HG02623 (cell line): Measurements from ENCODE around the gene MAML2.

Source experiments
- ATAC-seq: cut with Tn5 transposase; IDR thresholded peaks from one replicate; pipeline ENCODE4 v1.9.1; 2021; ENCODE audit warnings: moderate library complexity; ENCODE audit not compliant: unreplicated experiment

The MAML2 gene

GRCh38 chr11:96054870-96055705 is 287.9 kb downstream of the MAML2 start:
- no peak for ATAC-seq

- no peak for ATAC-seq
These were observed 289.9 kb downstream of the MAML2 start for GRCh38 chr11:96052921-96053651.

- peak; percentile 88 for ATAC-seq
These were observed 291.2 kb downstream of the MAML2 start for GRCh38 chr11:96051820-96052219.

DNA sequence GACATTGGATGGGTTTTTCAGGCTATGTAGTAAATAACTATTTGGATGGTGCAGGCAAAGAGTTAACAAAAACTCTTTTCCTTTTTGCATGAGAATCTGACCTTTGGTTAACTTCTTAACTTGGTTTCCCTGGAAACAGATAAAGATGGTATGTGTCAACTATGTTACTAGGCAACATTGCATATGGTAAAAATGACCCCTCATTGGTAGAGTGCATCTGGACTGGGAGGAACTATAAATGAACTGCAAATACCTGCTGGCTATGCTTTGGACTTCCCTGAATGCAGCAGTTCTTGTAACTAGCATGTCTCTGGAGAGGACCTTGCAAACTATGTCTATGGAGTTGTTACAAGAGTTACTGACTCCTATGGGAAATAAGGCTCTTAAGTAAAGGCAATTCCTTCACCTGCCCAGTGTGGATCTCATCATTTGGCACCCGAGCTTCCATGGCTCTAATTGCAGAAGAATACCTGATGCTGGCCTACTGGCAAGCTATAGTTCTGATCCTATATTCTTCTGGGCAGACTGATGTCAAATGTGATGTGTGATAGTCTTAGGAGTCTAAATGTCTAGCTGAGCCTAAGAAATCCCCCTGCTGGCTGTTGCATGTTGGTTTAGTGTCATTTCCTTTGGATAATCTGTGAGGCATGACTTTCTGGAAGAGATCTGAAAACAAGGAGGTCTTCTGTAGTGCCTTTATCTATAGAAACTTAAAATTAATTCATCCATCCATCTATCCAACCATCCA is 292.4 kb downstream of the MAML2 start:
- no peak for ATAC-seq

- ATAC-seq, result no peak
These were observed 293.6 kb downstream of the MAML2 start for GRCh38 chr11:96049426-96049825.

- ATAC-seq, result no peak
These were observed 297.2 kb downstream of the MAML2 start for GRCh38 chr11:96045622-96046456.

DNA sequence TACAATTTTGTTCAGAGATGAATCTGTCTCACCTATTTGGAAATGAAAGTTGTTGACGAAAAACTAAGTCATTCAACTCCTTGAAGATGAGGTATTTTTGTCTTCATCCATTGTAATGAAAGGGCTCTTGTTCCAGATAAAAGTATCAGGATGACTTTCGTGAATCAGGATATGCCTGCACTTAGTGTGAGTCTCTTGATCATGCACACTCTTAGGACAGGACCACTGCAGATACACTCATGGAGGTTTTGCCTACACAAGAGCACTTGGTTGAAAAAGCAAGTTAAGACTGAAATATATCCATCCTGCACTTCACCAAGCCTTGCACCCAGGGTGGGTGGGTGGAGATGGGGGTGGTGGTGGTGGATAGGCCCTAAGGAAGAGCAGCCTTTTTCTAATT is 298.2 kb downstream of the MAML2 start:
- no peak for ATAC-seq

DNA sequence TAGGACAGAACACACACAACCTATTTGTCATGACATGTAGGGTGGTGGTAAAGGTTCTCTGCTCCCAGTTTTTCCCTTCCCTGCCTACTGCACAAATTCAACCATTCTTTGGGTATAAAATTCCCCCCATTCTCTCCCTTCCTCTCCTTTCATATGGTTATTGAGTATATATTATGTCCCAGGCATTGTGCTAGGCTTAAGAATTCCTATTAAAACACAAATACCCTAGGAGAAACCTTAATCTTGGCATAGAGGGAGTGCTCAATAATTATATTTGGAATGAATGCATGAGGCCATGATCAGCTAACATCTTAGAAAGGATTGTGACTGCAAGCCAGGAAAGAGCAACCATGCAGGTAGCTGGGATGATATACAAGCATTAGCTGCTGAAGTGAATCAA is 298.7 kb downstream of the MAML2 start:
- ATAC-seq, result no peak

DNA sequence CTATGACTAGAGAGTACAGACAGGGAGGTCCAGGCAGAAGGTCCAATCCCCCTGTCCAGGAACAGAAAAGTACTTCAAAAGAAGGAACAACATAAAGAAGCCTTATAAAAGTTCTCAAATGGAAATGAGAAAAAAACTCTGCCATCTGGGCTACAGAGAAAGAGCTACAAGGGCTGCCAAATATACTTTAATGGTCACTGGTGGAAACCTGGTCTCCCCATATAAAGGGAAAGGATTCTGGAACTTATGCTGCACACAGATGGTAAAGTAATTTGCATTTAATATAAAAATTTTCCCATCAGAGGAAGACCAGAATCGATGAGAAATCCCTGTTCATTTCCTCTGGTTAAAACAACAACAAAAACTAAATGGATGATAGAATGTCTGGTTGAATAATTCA is 299.7 kb downstream of the MAML2 start:
- ATAC-seq, result no peak

- no peak for ATAC-seq
These were observed 304.9 kb downstream of the MAML2 start for GRCh38 chr11:96038046-96038445.

- no peak for ATAC-seq
These were observed 305.5 kb downstream of the MAML2 start for GRCh38 chr11:96037405-96037949.

- ATAC-seq, result no peak
These were observed 306.1 kb downstream of the MAML2 start for GRCh38 chr11:96036863-96037262.

DNA sequence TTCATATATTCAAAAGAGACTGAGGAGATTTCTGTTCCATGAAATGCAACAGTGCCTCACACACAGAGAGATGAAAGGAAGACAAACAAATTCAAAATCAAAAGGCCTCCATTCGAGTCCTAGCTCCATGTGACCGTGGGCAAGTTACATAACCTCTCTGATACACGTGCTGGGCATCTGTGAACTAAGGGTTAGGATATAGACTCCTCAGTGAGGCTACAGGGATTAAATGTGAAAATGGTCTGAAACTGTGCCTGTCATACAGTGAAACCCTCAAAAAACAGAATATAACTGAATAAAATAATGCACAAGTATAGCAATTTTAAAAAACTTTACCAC is 307.3 kb downstream of the MAML2 start:
- ATAC-seq, result no peak

GRCh38 chr11:96035031-96035739 is 307.8 kb downstream of the MAML2 start:
- no peak for ATAC-seq

- no peak for ATAC-seq
These were observed 309.4 kb downstream of the MAML2 start for GRCh38 chr11:96033599-96033998.

DNA sequence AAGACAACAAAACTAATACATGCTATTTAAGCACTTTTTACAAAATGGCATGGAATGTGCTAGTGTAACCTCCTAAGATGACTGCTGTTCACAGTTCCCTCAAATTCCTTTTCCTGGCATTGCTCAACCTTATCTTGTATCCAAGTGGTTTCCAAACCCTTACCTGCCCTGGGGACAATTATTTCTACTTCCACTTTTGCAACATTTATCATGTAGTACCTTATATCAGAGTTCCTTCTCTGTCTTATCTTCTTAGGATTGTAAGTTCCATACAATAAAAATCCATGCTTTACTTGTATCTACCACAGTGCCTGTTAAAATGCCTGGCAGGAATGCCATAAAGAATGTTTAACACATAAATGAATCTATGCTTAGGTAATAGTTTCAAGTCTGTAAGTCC is 309.9 kb downstream of the MAML2 start:
- no peak for ATAC-seq

DNA sequence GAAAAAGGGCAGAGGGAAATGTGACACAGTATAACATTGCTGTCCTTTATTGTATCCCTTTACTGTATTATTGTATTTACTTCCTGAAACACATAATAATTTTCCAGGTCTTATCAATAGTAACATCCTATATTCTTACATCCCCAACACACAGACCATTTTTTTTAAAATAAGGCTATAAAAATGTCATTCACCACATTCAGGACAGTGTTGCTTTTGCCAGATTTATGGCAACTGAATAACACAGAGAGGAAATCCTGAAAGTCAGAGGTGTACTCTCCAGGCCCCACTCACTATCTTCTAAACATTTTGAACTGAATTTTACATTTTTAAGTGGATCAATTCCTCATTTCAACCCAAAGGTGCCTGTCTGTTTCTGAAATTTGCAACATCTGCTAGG is 314.2 kb downstream of the MAML2 start:
- ATAC-seq, result no peak

DNA sequence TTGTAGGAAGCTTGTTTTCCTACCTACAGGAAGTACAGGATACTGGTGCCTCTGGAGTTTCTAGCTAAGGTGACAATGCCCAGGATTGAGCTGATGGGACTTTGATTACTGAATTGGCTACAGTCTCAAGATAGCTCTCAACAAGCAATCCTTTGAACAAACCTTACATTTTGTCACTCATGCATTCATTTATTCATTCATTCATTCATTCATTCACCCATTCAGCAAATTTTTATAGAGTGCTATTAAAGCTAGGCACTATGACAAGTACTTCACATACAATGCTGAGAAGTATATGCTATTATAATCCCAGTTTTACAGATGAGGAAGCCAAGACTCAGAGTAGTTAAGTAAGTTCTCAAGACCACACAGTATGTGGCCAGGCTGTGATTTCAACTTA is 316.0 kb downstream of the MAML2 start:
- ATAC-seq, result no peak

- ATAC-seq, result no peak
These were observed 316.7 kb downstream of the MAML2 start for GRCh38 chr11:96026310-96026709.

- no peak for ATAC-seq
These were observed 318.3 kb downstream of the MAML2 start for GRCh38 chr11:96024666-96025065.
